Amniotic stem cell (primary cell): ENCODE measurements around the gene SYNPR.
"Not testable (repeated sequence)": the region's sequence is repeated elsewhere in the genome, so short reads cannot be mapped to it uniquely, and the experiment has no call there.

Experiments used
- DNase-seq: peaks from one replicate; lab custom pipeline; 2025; lab: John Stamatoyannopoulos, UW

The SYNPR gene

GRCh38 chr3:63278171-63279004 is at the start of gene SYNPR:
Gene SYNPR (plus strand): TSS chr3:63278308.
- DNase-seq, result no peak

DNA sequence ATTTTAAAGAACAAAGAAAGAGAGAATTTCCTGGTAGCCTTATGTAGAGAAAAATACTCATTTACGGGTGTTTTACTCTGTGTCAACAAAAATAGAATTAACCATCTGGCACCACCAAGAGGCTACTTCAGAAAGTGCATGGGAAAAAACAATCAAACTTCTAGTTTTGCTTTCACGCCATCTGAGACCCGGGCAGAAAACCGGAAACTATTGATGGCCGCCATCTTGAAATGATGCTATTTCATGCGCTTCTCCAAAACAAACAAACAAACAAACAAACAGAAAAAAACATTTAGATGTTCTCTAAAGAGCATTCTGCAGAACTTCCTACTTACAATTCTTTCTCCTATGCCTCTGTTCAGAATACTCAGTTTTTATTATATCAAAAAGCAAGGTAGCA is 49.4 kb upstream of the SYNPR start:
- peak; percentile 3 for DNase-seq

GRCh38 chr3:63230146-63230545 is 48.0 kb upstream of the SYNPR start:
- DNase-seq, result no peak

GRCh38 chr3:63231643-63232042 is 46.5 kb upstream of the SYNPR start:
- no peak for DNase-seq

DNA sequence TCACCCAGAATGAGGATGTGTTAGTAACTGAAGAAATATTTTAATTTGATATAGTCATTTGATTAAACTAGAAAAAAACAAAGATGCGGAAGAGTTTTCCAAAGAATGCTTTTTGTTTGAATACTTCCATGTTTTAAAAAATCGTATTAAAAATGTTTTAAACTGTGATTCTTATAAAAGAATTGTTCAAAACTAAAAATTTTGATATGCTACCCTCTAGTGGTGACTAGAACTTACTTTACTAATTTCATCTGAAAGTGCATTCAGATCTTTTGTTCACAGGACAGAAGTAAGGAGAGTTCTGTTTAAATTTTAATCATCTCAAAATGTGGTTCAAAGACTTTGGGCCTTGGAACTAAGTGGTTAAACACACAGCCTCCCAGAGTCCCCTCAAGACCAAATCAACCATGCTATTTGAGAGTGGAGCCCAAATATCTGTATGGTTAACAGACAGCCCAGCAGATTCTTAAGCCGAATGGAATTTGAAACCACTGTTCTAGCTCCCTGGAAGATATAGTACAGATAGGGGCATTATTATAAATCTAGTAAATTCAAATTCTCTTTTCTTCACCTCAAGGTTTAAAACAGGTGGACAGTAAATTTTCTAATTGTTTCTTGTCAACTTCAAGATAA is 45.2 kb upstream of the SYNPR start:
- DNase-seq, result peak; percentile 11

DNA sequence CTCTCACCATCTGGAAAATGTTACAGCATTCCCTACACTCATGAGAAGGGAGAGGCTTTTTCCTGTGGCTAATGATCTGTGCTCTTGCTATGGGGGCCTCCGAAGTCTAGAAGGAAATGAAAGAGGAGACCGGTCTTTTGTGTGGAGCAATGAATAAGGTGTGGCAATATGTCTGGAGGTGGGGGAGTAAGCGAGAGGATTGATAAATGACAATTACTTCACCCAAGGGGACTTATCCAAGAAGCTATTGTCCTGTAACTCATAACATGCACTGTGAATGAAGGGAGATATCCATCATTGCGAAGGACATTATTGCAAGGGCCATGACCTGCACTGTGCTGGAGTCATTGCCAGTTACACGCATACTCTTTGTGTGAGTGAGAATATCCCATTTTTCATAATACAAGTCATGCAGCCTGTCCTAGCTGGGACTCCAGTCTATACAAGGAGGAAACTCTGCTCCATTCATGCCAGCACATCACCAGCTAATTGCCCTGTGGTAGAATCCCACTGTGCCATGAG is 37.7 kb upstream of the SYNPR start:
- DNase-seq, result no peak

DNA sequence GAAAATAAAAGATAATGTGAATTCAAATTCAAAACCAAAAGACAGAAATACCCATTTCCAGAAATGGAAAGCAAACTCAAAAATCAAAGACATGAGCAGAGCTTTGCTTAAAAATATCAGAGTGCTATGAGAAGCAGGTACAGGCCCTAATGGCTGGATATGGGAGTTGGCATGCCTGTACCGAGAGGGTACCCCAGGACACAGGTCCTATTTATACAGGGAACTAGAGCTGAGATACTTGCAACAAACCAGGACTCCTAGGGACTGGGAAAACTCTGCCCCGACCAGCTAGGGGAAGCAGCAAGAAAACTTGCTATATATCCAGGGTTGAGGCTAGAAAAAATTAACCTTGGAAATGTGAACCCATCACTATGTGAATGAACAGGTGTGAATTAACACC is 36.0 kb upstream of the SYNPR start:
- DNase-seq, result no peak

DNA sequence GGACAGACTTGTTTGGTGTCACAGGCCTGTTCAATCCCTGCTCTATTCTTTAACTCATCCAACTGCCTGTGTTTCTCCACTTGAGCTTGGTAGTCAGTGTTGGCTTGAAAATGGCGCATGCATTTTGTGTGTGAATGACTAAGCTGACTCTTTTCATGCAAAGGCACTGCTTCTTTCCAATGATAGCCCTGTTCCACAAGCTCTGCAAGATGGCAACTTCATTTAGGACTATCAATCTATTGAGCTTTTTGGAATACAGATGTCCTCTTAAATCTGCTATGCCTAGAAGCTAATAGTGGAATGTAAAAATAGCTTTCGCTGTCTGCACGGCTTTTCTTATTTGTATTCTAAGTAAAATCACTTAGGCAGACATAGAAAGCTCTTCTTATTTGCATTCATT is 33.6 kb upstream of the SYNPR start:
- no peak for DNase-seq

- no peak for DNase-seq
Measured at GRCh38 chr3:63245726-63246241, 32.3 kb upstream of the SYNPR start.

DNA sequence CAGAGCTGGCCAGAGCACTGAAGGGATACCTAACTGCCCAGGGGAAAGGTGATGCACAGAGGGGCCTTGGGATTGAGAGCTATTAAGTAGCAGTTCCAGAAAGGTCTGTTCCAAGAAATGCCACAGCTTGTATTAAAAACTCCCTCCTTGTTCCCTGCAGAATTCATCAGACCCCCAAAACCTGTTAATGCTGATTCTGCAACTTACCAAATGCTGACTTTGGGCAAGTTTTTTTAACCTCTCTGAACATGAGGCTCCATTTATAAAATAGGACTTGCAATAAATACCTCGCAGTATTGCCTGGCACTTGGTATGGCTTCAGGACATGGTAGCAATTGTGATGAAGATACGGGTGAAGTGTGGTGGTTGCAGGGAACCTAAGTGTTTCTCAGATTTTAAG is 30.1 kb upstream of the SYNPR start:
- no peak for DNase-seq

DNA sequence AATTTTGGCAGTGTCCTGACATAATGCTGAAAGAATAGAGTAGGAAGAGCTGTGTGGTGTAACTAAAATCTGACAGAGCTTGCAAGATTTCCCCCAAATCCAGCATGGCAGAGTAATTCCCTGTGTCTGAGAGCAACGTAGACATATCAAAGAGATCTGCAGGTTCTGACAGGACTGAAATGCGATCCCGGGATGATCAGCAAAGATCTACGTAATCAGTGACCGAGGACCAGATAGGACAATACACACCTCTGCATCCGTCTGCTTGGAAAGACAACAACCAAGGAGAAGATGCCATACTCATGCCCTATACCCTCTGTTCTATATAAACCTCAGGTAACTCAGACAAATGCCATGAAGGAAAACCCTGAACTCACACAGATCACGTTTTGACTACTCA is 26.6 kb upstream of the SYNPR start:
- no peak for DNase-seq

GRCh38 chr3:63255819-63256218 is 22.3 kb upstream of the SYNPR start:
- DNase-seq, result not testable (repeated sequence)

- no peak for DNase-seq
Measured at GRCh38 chr3:63264716-63265115, 13.4 kb upstream of the SYNPR start.

- DNase-seq, result no peak
Measured at GRCh38 chr3:63274359-63274758, 3.7 kb upstream of the SYNPR start.

DNA sequence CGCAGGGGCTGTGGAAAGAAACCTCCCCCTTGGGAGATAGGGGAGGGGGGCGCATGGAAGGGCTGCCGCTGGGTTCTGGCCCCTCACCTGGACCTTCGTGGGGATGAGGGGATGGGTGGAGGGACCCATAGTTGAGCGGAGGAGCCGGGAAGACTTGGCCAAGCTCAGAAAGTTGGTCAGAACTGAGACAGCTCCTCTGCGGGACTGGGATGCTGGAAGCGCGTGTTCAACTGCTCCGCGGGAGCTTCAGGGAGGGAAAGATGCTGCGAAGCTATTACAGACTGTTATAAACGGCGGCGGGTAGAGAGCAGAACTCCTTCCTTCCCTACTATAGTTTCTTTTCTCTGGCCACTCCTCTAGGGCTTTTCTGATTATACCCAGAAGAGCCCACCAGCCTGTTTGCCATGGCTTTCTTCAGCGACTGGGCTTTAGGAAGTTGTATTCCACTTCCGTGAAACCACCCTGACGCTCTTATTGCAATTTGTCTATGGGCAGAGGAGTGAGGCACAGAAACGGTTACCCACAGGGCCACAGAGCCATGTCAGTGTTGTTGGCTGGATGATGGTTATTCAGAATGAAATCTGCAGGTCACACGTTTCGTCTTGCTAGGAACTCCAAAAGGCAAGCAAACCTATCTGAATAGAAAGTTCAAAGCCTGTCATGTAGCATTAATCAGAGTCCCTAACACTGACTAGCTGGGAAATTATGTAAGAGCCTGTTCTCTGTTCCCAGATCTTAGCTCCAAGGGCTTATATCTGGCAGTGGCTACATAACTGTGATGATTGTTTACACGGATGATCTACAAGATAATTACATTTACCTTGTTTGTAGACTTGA is 1.1 kb downstream of the SYNPR start:
- DNase-seq, result no peak

DNA sequence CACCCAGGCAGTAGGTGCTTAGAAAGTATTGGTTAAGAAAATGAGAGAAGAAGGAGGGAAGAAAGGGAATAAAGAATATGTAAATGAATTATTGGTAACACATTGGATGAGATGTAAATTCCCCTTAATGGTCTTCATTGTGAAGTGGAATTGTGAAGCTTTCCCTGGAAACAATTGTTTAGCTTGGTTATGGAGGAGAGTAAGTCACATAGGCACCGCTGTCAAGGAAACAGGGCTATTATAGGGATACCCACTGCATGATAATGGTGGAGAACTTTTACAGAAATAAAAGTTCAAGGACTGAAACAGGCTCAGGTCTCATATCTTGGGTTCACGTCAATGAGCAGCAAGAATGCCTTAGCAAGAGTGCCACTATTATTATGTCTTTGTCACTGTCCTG is 9.5 kb downstream of the SYNPR start:
- DNase-seq, result no peak

DNA sequence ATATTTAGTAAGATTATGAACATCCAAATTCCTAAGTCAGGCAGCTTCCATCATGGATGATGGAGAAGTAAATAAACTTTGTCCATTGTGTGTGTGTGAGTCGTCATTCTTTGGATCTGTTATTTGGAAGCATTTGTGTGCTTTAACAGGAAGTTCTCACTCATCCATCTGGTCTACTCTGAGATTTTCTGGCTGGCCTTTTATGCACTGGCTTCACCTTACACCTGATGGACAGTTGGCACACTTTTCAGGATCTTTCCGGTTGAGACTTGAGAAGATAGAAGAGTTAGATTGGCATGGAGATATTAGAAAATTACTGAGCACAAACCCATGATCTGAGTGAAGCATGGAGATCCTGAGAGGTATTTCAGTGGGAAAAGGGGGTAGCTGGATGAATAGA is 12.6 kb downstream of the SYNPR start:
- no peak for DNase-seq

DNA sequence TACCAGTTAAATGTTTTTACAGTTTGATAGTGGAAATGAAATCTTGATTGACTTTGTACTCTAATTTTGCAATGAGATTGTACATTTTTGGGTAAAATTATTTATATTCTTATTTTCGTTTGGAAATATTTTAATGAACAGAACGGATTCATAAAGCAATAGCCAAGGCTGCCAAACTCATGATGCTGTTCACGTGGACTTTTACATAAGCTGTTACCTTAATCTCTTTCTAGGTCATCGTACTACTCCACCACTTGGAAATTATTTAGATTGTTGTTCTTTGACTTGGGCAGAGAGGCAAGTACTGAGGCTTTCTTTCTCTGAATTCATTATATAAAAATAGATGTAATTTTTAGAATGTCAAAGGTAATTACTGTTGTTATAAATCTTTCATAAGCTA is 16.2 kb downstream of the SYNPR start:
- DNase-seq, result no peak

DNA sequence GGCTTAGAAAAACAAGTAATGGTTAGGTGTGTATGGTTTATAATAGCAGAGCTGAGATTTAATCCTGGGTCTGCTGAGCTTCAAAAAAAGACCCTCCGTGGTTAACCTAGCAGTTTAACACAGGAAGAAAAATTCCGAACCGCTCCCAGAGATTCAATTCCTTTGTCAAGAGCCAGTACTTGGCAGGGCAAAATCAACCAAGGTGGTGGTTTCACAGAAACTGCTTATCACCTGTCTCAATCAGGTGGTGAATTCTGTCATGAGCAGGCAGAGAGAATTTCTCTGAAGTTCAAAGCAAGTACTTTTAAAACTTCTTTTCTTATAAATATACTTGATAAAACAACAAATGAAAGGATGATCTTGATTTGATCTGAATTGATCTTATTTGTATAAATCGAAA is 17.2 kb downstream of the SYNPR start:
- DNase-seq, result no peak

DNA sequence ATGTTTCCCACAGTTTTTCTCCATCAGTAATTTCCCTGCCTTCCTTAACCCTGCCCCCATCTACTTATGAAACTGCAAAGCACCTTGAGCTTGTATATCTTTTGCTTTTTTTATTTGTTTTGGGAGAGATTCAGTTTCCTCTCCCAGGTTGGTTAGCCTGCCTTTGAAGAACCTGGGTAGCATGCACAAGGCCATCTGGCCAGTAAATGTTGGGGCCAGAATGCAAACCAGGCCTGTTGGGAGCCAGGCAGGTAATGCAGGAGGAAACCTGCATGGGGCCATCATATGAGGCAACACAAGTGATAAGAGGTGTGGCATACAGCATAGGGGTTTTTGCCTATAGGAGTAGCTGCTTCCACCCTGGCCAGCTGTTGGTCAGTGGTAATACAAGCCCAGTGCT is 17.7 kb downstream of the SYNPR start:
- DNase-seq, result no peak

GRCh38 chr3:63296249-63296648 is 18.1 kb downstream of the SYNPR start:
- DNase-seq, result no peak

DNA sequence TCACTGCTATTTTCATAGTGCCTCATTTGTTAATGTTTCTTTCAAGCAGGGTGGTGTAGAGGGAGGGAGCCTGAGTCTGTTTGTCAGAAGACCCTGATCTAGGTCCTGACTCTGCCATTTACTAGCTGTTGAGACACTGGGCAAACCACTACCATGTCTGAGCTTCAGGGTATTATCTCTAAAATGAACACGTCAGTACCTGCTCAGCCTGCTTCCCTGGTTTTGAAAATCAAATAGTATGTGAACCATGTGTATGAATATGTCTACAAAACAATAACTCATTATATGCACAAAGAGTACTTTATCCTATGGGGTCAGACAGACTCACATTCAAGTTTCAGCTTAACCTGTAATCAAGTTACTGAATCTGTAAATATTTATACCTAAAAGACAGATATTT is 25.1 kb downstream of the SYNPR start:
- no peak for DNase-seq
